Skeletal muscle tissue (tissue), 4 donors: Measurements from ENCODE around the gene HAUS7. TPM values are rescaled to one million over a fixed set of nuclear protein-coding genes. Genes with fewer than 3 reads are reported as not detected.

Source experiments
- H3K27ac ChIP-seq: one replicate; pipeline ENCODE4 v1.7.0; 2013; ENCODE audit warnings: mild to moderate bottlenecking, low read depth, low read length, inconsistent platforms
- H3K27me3 ChIP-seq, 3 donors: one replicate each; pipeline ENCODE4 v1.7.0; 2013; ENCODE audit warnings: low read length in 3 of 3; ENCODE audit not compliant: control insufficient read depth in 3 of 3, insufficient read depth in 3 of 3
- H3K36me3 ChIP-seq, 3 donors: one replicate each; pipeline ENCODE4 v1.7.0; 2013; ENCODE audit warnings: low read length in 3 of 3; ENCODE audit not compliant: control insufficient read depth in 3 of 3, insufficient read depth in 3 of 3
- H3K4me1 ChIP-seq, 3 donors: one replicate each; pipeline ENCODE4 v1.7.0; 2013; ENCODE audit warnings: low read length in 3 of 3, mild to moderate bottlenecking in 3 of 3; ENCODE audit not compliant: control insufficient read depth in 3 of 3, insufficient read depth in 3 of 3
- H3K4me3 ChIP-seq, 3 donors: one replicate each; pipeline ENCODE4 v1.7.0; 2013; ENCODE audit warnings: low read length in 3 of 3
- H3K9ac ChIP-seq, 3 donors: one replicate each; pipeline ENCODE4 v1.7.0; 2013; ENCODE audit warnings: low read length in 3 of 3, mild to moderate bottlenecking in 3 of 3, moderate library complexity in 2 of 3, low read depth in 1 of 3
- H3K9me3 ChIP-seq, 3 donors: one replicate each; pipeline ENCODE4 v1.7.0; 2013; ENCODE audit warnings: low read length in 3 of 3; ENCODE audit not compliant: control insufficient read depth in 3 of 3
- total RNA-seq: library from RNA; depleted of rRNA; stranded (reverse); fragments of >200 nt; gene quantifications from one replicate; pipeline ENCODE4 v1.2.3, GENCODE V29; 2014
- donor health status: Osteomylitis.

HAUS7 gene
- total RNA-seq, 1 donor from 2014 or later, result 11.0 TPM

- Histone ChIP-seq H3K4me1 (peaks cover 0 to 8% (median 8%) of the 10 kb centered on the region in 3 donors), H3K4me3 (no peak overlapping the region), H3K9me3 (no peaks in the 10 kb centered on the region), H3K27me3 (peaks cover 3 to 24% (median 6%) of the 10 kb centered on the region in 3 donors), H3K36me3 (no peaks in the 10 kb centered on the region), H3K9ac (no peak overlapping the region), H3K27ac (no peak overlapping the region)
These were observed 53.5 kb downstream of the HAUS7 start for GRCh38 chrX:153416781-153417450.

GRCh38 chrX:153414856-153415510, 55.4 kb downstream of the HAUS7 start:
- peak overlapping the region; percentile 12 for H3K27ac ChIP-seq
- no peaks in the 10 kb centered on the region for H3K36me3 ChIP-seq
- H3K9me3 ChIP-seq, result no peaks in the 10 kb centered on the region
- peaks cover 0 to 10% (median 9%) of the 10 kb centered on the region in 3 donors for H3K4me1 ChIP-seq
- peaks cover 7 to 25% (median 9%) of the 10 kb centered on the region in 3 donors for H3K27me3 ChIP-seq
- H3K4me3 ChIP-seq, result no peak overlapping the region
- H3K9ac ChIP-seq, result no peak overlapping the region

DNA sequence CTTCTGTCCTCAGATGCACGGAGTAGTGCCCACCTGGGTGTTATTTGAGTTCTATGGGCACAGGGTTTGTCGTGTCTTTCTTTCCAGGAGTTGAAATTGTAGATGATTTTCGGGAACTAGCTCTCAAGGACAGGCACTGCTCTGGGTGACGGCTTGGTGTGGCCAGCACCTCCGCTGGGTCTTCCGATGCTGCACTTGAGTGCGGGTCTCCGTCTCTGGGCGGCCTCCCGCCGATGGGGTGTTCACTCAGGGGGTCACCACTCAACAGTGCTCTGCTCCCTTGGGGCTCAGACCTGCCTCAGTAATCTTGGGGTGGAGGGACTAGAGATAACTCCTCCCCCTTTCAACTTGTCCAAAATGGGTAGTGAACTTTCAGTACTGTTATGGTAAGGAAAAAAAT, 56.6 kb downstream of the HAUS7 start:
- Histone ChIP-seq H3K9ac (no peak overlapping the region), H3K9me3 (no peaks in the 10 kb centered on the region), H3K27me3 (peaks cover 7 to 25% (median 9%) of the 10 kb centered on the region in 3 donors), H3K36me3 (no peaks in the 10 kb centered on the region), H3K4me3 (no peak overlapping the region), H3K27ac (no peak overlapping the region), H3K4me1 (peaks cover 0 to 10% (median 9%) of the 10 kb centered on the region in 3 donors)

DNA sequence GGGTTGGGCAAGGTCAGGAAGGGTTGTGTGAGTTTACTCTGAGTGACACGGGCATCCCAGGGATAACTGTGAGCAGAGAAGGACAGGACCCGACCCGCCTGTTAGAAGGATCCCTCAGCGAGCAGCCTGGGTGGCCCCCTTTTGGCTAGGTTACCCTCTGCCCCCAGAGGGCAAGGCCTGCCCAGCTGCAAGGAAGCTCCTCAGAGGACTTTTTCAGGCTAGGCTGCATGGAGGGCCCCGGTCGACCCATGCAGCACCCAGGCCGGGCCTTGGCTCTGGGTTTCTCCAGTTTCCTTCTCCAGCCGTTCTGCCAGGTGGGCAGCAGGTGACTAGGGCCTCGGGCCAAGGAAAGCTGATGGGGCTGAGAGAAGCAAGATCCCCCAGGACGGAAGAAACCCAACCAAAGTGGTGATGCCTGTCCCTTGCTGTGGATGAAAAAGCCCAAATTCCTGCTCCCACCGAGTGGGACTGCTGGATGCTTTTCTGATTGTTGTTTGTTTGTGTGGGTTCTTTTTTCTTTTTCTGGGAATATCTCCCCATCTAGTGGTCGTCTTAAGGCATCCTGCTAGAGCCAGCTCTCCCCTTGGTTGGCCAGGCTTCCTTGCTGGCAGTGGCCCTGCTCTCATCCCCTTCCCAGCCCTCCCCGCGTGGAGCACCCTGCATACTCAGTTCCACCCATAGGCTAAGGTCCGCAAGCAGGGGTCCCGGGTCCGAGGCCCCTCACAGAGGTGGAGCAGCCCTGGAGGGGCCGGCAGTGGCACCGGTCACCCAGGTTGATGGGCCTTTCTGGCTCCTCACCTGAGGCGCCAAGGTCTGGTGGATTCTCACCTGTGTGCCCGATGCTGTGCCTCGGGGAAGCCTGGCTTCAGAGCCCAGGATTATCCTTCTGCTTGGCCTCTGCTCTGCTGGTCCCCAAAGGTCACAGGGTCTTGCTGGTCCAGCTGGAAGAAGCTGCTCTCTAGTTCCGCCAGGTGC, 57.3 kb downstream of the HAUS7 start:
- no peak overlapping the region for H3K4me3 ChIP-seq
- H3K4me1 ChIP-seq, result peaks cover 0 to 10% (median 9%) of the 10 kb centered on the region in 3 donors
- no peak overlapping the region for H3K27ac ChIP-seq
- H3K9me3 ChIP-seq, result no peaks in the 10 kb centered on the region
- H3K9ac ChIP-seq, result peak overlapping the region in 1 of 3 donors; percentile 16
- H3K27me3 ChIP-seq, result peaks cover 7 to 25% (median 9%) of the 10 kb centered on the region in 3 donors
- no peaks in the 10 kb centered on the region for H3K36me3 ChIP-seq

GRCh38 chrX:153411988-153412574, 58.3 kb downstream of the HAUS7 start:
- no peaks in the 10 kb centered on the region for H3K9me3 ChIP-seq
- H3K4me1 ChIP-seq, result peaks cover 0 to 6% (median 6%) of the 10 kb centered on the region in 3 donors
- peak overlapping the region in 2 of 3 donors; percentile 38 to 45 for H3K4me3 ChIP-seq
- H3K9ac ChIP-seq, result peak overlapping the region in 1 of 3 donors; percentile 57
- H3K27ac ChIP-seq, result no peak overlapping the region
- H3K36me3 ChIP-seq, result no peaks in the 10 kb centered on the region
- peaks cover 7 to 23% (median 7%) of the 10 kb centered on the region in 3 donors for H3K27me3 ChIP-seq

- no peaks in the 10 kb centered on the region for H3K36me3 ChIP-seq
- H3K9me3 ChIP-seq, result no peaks in the 10 kb centered on the region
- H3K27ac ChIP-seq, result no peak within 1 kb of the TSS
- H3K27me3 ChIP-seq, result peaks cover 7 to 20% (median 7%) of the 10 kb centered on the region in 3 donors
- H3K4me3 ChIP-seq, result peak within 1 kb of the TSS in 2 of 3 donors; percentile 38 to 45
- H3K9ac ChIP-seq, result peak within 1 kb of the TSS in 1 of 3 donors; percentile 57
- H3K4me1 ChIP-seq, result peaks cover 0 to 5% (median 4%) of the 10 kb centered on the region in 3 donors
These were observed 59.0 kb downstream of the HAUS7 start, which contains the start of gene ZFP92 for GRCh38 chrX:153411255-153411987. Gene ZFP92 (plus strand): TSS chrX:153411472. CDS start chrX:153418323, 6,851 bp downstream.

- H3K27ac ChIP-seq, result no peak overlapping the region
- H3K4me1 ChIP-seq, result peaks cover 0 to 5% (median 4%) of the 10 kb centered on the region in 3 donors
- peaks cover 7 to 17% (median 7%) of the 10 kb centered on the region in 3 donors for H3K27me3 ChIP-seq
- H3K9me3 ChIP-seq, result no peaks in the 10 kb centered on the region
- no peaks in the 10 kb centered on the region for H3K36me3 ChIP-seq
- no peak overlapping the region for H3K9ac ChIP-seq
- H3K4me3 ChIP-seq, result peak overlapping the region in 1 of 3 donors; percentile 14
These were observed 59.5 kb downstream of the HAUS7 start for GRCh38 chrX:153410888-153411254.

DNA sequence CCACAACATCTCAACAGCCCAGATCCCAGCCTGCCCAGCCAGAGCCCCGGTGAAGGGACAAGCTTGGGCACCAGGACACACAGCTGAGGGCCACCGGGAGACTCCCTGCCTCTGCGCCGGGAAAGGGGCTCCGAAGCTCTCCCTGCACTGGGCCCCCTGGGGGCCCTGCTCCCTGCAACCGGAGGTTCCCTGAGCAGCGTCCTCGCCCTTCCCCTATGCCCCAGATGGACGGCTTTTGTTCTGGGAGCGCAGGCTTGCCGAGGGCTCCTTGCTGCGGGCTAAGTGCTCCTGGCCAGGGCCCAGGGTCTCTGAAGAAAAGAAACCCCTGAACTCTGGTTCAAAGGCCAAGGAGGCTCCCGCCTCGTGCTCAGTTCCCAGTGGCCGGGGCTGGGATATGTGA, 60.0 kb downstream of the HAUS7 start:
- H3K27me3 ChIP-seq, result peaks cover 7 to 16% (median 7%) of the 10 kb centered on the region in 3 donors
- no peaks in the 10 kb centered on the region for H3K36me3 ChIP-seq
- H3K9ac ChIP-seq, result no peak overlapping the region
- peaks cover 0 to 5% (median 4%) of the 10 kb centered on the region in 3 donors for H3K4me1 ChIP-seq
- H3K27ac ChIP-seq, result no peak overlapping the region
- no peak overlapping the region for H3K4me3 ChIP-seq
- no peaks in the 10 kb centered on the region for H3K9me3 ChIP-seq
